GM19239 (cell line): Measurements from ENCODE around the gene GNAI3.

Experiments used
- DNase-seq: peaks from one replicate; pipeline ENCODE4 v3.0.0; 2011; ENCODE audit warnings: low spot score; ENCODE audit not compliant: insufficient read length
- FAIRE-seq: peaks from 2 replicates; lab custom pipeline; 2011; peaks lifted over from hg19 to GRCh38; lab: Jason Lieb, UNC

The GNAI3 gene

GRCh38 chr1:109589177-109589576 lies 40.8 kb downstream of the GNAI3 start:
- DNase-seq (no peak), FAIRE-seq (no peak)

- DNase-seq, result no peak
- FAIRE-seq, result no peak
Measured at GRCh38 chr1:109589679-109590078, 41.3 kb downstream of the GNAI3 start.

GRCh38 chr1:109592916-109593315 lies 44.5 kb downstream of the GNAI3 start:
- FAIRE-seq (no peak), DNase-seq (no peak)

- no peak for DNase-seq
- no peak for FAIRE-seq
Measured at GRCh38 chr1:109595531-109595930, 47.1 kb downstream of the GNAI3 start.

- DNase-seq, result no peak
- FAIRE-seq, result peak; percentile 40
Measured at GRCh38 chr1:109598156-109598555, 49.7 kb downstream of the GNAI3 start.

GRCh38 chr1:109598655-109599054 lies 50.2 kb downstream of the GNAI3 start:
- FAIRE-seq (peak; percentile 52), DNase-seq (no peak)

- DNase-seq (no peak), FAIRE-seq (no peak)
Measured at GRCh38 chr1:109603229-109603628, 54.8 kb downstream of the GNAI3 start.

- no peak for DNase-seq
- FAIRE-seq, result no peak
Measured at GRCh38 chr1:109605381-109605780, 57.0 kb downstream of the GNAI3 start.

- FAIRE-seq, result no peak
- DNase-seq, result no peak
Measured at GRCh38 chr1:109609881-109610280, 61.5 kb downstream of the GNAI3 start.

- DNase-seq, result no peak
Measured at GRCh38 chr1:109610609-109611307, 62.3 kb downstream of the GNAI3 start.

GRCh38 chr1:109611308-109611990 lies 63.0 kb downstream of the GNAI3 start:
- DNase-seq (no peak), FAIRE-seq (no peak)

More at GRCh38 chr1:109610609-109611307, 62.3 kb downstream of the GNAI3 start:
- FAIRE-seq, result no peak

- FAIRE-seq, result no peak
- no peak for DNase-seq
Measured at GRCh38 chr1:109613361-109614147, 65.1 kb downstream of the GNAI3 start.

GRCh38 chr1:109615879-109616278 lies 67.5 kb downstream of the GNAI3 start:
- DNase-seq (no peak), FAIRE-seq (no peak)

GRCh38 chr1:109616391-109616790 lies 68.0 kb downstream of the GNAI3 start:
- DNase-seq, result no peak
- no peak for FAIRE-seq

- DNase-seq (no peak), FAIRE-seq (no peak)
Measured at GRCh38 chr1:109617291-109617801, 68.9 kb downstream of the GNAI3 start.

- no peak for FAIRE-seq
- no peak for DNase-seq
Measured at GRCh38 chr1:109618661-109619575, 70.5 kb downstream of the GNAI3 start.

GRCh38 chr1:109619576-109620400 lies 71.4 kb downstream of the GNAI3 start, which contains the start of the genes AMPD2 and GNAT2:
AMPD2 (plus strand) TSS chr1:109619837; CDS start chr1:109621176, 1,339 bp downstream.
GNAT2 (minus strand) TSS chr1:109619616; CDS start chr1:109612870, 6,746 bp downstream.
- FAIRE-seq (peak; percentile 84), DNase-seq (peak; percentile 75)

- FAIRE-seq (no peak), DNase-seq (no peak)
Measured at GRCh38 chr1:109620401-109620791, 72.0 kb downstream of the GNAI3 start.

GRCh38 chr1:109620841-109621286 lies 72.4 kb downstream of the GNAI3 start:
- DNase-seq (peak; percentile 96), FAIRE-seq (peak; percentile 84)
